Epithelial cell of prostate (primary cell): ENCODE data around the gene SRP68.

Source experiments
- DNase-seq: peaks from one replicate; pipeline ENCODE4 v3.0.0-alpha.2; 2011; ENCODE audit warnings: low read depth, low spot score
- H3K27ac ChIP-seq: fragments of 450-650 bp; 2 replicates; pipeline ENCODE4 v1.5.1; 2017; ENCODE audit warnings: mild to moderate bottlenecking

SRP68 gene

GRCh38 chr17:76090517-76091129 lies 18.3 kb upstream of the SRP68 start:
- DNase-seq = no peak
- H3K27ac ChIP-seq = no peak overlapping the region

- no peak for DNase-seq
- H3K27ac ChIP-seq = no peak overlapping the region
Observed at GRCh38 chr17:76089680-76090516, 17.6 kb upstream of the SRP68 start.

GRCh38 chr17:76088868-76089576 lies 16.7 kb upstream of the SRP68 start:
- DNase-seq = no peak

DNA sequence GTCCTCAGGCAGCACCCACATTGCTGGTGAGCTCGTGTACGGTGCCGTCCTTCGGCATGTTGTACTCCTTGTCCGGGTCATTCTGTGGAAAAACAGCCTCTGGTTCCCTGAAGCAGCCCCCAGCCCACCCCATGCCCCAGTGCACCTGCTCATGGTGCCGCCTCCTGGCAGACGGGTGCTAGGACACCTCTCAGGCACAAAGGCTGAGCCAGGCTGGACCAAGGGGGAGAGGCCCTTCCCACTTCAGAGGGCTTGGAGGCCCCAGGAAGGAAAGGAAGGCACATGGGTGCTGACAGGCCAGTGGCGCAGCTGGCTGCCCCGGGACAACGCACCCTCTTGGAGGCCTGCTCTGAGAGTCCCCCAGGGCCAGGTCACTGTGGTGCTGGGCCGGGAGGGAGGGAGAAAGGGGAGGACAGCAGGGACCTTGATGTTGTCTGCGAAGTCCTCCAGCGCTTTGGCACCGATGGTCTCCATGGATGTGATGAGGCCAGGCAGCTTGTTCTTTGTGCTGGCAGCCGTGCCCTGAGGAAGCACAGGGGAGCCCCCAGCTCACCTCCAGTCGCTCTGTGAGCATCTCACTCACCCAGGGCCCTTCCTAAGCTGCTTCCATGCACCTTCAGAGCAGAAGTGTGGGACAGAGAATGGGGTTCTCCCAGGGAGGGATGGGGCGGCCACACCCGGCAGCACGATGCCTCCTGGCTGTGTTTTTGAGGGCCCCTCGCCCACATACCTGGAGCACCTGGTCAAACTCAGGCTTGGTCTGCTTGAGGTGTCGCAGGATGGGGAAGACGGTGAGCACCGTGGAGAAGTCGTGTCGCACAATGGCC lies 15.9 kb upstream of the SRP68 start:
- DNase-seq = no peak
- H3K27ac ChIP-seq = no peak overlapping the region

More at GRCh38 chr17:76088868-76089576, 16.7 kb upstream of the SRP68 start:
- H3K27ac ChIP-seq = no peak overlapping the region

GRCh38 chr17:76087531-76087930 lies 15.2 kb upstream of the SRP68 start:
- no peak overlapping the region for H3K27ac ChIP-seq

GRCh38 chr17:76086384-76086783 lies 14.1 kb upstream of the SRP68 start:
- no peak overlapping the region for H3K27ac ChIP-seq
- DNase-seq = no peak

More at GRCh38 chr17:76087531-76087930, 15.2 kb upstream of the SRP68 start:
- DNase-seq = no peak

- no peak overlapping the region for H3K27ac ChIP-seq
- DNase-seq = no peak
Observed at GRCh38 chr17:76085731-76086366, 13.5 kb upstream of the SRP68 start.

DNA sequence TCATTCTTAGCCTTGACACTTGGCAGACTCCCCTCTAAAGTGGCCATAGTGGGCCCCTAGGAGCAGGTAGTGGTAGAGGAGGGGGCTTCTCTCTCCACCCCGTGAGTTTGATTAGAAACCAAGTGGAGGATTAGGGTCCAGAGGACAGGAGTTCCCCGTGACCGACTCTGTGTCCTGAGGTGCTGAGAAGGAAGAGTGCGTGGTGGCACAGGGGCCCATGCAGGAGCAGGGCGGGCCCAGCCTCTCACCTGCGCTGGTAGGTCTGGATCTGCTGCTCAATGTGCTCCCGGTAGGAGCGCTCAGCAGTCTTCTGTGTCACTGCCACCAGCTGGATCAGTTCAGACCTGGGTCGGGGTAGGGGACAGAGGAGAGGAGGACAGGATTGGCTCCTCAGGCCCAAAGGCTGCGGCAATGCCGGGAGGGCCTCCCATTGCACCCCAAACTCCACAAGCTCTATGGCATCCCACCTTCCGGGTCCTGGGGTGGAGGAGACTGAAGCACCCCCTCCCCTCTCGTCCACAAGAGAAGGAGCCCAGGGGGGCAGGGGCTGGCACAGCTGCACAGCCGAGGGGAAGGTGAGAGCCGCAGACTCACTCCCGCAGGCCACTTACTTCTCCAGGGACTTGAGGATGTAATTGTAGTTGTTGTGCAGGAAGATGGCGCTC lies 12.9 kb upstream of the SRP68 start:
- no peak overlapping the region for H3K27ac ChIP-seq
- no peak for DNase-seq

DNA sequence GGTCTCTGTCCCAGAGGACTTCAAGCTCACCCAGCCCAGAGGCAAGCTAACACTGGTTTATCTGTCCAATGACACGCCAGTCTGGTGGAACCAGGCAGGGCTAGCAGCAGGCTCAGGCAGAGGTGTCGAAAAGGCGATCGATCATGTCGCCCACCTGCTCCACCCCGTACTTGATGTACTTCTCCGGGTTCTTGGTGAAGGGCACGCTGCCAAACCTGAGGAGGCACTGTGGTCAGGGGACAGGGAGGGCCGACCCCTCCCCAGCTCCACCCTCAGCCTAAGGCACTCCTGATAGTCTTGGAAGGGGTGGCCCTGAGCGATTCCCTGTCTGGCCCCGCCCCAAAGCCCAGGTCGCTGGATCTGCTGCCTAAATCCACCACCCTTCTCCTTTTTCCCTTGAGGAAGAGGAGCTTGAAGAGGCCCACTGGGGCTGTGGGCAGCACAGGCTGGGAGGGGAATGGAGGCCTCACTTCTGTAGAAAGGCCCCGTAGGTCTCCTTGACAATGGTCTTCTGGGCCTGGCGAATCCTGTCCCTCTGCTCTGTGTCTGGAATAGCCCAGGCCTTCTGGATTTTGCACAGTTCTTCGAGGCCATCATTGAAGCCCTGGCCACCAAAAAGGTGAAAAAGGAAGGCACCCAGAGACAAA lies 11.3 kb upstream of the SRP68 start:
- H3K27ac ChIP-seq = no peak overlapping the region
- DNase-seq = no peak

GRCh38 chr17:76082326-76083251 lies 10.3 kb upstream of the SRP68 start:
- DNase-seq = no peak
- no peak overlapping the region for H3K27ac ChIP-seq

DNA sequence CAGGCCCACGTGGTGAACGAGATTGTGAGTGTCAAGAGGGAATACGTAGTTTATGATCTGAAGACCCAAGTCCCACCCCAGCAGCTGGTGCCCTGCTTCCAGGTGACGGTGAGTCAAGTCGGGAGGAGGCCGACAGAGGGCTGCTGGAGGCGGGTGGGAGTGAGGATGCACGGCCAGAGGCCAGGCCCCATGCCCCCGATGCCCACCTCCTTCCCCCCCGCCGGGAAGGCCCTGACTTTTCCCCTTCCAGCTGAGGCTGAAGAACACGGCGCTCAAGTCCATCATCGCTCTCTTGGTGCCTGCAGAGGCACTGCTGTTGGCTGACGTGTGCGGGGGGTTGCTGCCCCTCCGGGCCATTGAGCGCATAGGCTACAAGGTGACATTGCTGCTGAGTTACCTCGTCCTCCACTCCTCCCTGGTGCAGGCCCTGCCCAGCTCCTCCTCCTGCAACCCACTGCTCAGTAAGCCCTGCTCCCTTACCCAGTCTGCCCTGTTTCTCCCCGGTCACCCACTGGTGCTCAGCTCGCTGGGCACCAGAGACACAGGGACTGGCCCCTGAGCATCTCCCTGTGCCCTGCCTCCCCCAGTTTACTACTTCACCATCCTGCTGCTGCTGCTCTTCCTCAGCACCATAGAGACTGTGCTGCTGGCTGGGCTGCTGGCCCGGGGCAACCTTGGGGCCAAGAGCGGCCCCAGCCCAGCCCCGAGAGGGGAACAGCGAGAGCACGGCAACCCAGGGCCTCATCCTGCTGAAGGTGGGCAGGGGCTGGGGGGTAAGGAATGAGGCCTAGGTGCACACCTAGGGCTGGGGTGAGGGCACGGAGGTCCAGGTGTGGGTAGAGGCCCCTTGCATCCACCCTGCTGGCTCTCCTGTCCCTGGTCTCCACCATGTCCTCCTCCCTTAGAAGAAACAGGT lies 9.2 kb upstream of the SRP68 start:
- no peak overlapping the region for H3K27ac ChIP-seq
- DNase-seq = no peak

DNA sequence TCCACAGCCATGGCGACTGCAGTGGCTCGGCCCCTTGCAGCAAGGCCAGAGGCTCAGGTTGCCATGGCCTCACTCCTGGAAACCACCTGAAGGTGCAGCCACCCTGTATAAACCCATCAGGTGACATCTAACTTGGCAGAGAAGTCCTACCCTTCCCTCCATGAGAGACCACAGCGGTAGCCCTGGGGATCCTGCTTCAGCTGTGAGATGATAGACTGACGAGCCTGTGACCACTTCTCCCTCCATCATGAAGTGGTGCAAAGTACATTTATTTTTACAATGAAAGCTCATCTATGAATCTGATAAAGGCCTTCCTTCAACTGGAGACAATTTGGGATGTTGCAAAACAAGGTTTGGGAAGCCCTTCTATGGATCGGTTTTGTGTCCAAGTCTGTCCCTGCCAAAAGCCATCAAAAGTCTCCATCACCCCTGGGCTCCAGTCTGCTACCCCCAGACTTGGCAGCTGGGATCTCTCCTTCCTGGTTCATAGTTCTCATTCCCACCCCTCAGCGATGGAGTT lies 8.5 kb upstream of the SRP68 start:
- H3K27ac ChIP-seq = no peak overlapping the region
- DNase-seq = no peak

DNA sequence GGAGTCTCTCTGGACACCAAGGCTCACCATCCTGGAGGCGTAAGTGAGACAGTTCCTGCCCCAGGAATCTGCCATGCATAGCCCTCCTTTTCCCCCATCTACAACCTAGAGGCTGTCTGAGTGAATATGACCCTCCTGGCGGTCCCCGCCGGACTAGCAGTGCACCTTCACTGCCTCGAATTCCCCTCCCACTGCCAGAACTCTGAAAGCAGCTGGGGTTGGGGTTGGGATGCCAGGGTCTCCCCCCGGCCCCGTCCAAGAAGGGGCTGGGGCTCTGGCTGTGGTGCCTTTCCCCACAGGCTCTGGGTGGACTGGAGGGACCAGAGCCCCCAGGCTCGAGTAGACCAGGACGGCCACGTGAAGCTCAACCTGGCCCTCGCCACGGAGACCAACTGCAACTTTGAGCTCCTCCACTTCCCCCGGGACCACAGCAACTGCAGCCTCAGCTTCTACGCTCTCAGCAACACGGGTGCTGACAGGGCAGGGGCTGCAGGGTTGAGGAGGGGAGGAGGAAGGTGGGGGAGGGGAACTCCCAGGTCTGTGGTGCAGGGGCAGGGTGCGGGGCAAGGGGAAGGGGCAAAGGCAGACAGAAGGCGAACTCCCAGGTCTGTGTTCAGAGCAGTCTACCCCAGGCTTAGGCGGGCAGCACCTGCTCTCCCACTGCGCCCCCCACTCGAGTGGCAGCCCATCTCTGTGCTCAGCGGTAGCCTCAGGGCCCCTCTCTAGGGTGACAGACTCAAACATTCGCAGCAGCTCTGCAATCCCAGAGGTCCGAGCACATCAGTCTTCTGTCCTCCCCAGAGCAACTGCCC lies 7.8 kb upstream of the SRP68 start:
- H3K27ac ChIP-seq = no peak overlapping the region
- no peak for DNase-seq

DNA sequence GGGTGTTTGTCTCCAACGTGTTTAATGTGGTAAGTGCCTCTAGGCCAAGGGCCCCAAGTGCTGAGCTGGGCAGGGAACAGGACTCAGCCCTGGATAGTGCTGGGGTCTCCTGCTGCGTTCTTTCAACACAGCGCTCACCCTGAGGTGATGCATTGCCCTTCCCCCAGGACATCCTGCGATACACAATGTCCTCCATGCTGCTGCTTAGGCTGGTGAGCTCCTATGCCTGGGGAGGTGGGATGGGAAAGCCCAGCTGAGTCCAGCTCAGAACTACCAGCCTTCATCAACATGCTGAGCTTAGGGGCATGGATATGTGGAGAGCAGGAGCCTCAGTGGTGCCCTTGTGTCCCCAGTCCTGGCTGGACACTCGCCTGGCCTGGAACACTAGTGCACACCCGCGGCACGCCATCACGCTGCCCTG lies 7.2 kb upstream of the SRP68 start:
- no peak overlapping the region for H3K27ac ChIP-seq
- DNase-seq = no peak

DNA sequence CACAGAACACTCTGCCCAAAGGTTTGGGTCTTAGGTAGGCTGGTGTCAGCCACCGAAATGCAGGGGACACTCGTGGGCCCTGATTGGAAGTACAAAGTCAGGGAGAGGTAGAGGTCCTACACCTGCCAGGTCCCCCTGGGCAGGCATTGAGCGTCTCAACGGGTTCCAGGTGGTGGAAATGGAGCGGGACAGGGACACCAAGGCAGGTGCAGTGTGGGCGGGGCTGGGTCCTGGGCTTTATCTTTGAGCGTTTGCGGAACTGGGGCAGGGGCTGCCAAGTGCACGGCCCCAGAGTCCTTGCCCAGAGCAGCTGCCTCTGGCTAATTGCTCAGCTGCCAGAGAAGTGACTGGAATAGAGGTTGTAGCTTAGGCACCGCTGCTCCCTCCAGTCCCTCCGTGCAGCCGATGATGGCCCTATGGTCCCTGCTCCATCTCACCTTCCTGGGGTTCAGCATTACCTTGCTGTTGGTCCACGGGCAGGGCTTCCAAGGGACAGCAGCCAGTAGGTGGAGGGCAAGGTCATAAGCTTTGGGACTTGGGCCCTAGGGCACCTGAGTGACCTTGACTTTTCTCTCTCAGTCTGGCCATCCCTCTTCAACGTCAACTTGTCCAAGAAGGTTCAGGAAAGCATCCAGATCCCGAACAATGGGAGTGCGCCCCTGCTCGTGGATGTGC lies 6.7 kb upstream of the SRP68 start, which contains the start of gene ZACN:
TSS of gene ZACN (plus strand) at position 323 of the 675 bp plus-strand sequence. CDS start at position 406, 83 bp downstream.
- no peak within 1 kb of the TSS for H3K27ac ChIP-seq

More for the DNA sequence above, 6.7 kb upstream of the SRP68 start, which contains the start of gene ZACN:
- no peak for DNase-seq
